ENCODE data around the gene PRKG1. TPM values are rescaled to one million over a fixed set of nuclear protein-coding genes. Genes with fewer than 3 reads are reported as not detected.

Gene PRKG1
- total and polyA plus RNA-seq, 2 donors (not counting 1 experiment from before 2014, with no cell fraction given), result not detected

DNA sequence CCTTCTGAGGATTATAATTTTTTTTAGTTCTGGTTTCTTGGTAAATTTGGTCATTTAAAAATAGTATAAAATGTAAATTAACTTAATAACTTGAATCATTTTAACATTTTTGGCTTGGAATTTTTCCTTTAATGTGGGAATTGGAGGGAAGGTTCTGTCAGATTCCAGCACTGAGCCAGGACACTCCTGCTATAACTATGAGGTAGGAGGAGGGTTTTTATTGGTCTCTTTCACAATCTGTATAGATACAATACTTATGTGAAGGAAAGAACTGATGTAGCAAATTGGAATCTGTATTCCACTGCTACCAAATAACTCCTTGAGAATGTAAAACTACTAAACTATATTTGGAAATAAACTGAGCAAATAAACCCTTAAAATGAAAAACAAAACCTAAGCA, 3.2 kb downstream of the PRKG1 start:
- intact Hi-C loops (cut with micrococcal nuclease), result no loop called here
- Histone ChIP-seq H3K9ac (ENCODE audit: low read length) (no peak overlapping the region), H3K9me3 (ENCODE audit: control extremely low read depth in 1 of 3, control insufficient read depth in 2 of 3, insufficient read depth in 1 of 3, low read length in 2 of 3) (peaks cover 0 to 8% (median 0%) of the 10 kb centered on the region in 3 donors), H4K20me1 (ENCODE audit: control insufficient read depth, insufficient read depth, low read length, poor library complexity, severe bottlenecking) (no peaks in the 10 kb centered on the region), H3K4me1 (ENCODE audit: control insufficient read depth in 2 of 2, insufficient read depth in 2 of 2, low read length in 2 of 2) (peaks cover 12 to 19% of the 10 kb centered on the region in 2 donors), H3K79me2 (ENCODE audit: control insufficient read depth, insufficient read depth, low read length) (no peaks in the 10 kb centered on the region), H3K4me2 (replicated peaks; ENCODE audit: low read depth, low read length, poor library complexity, severe bottlenecking) (no peak overlapping the region), H3K27me3 (replicated peaks in 1 of 4; ENCODE audit: control extremely low read depth in 1 of 4, control insufficient read depth in 3 of 4, insufficient read depth in 4 of 4, low read length in 3 of 4) (peaks cover 0 to 23% (median 13%) of the 10 kb centered on the region in 4 experiments), H2AFZ (ENCODE audit: insufficient read depth, low read depth, low read length, poor library complexity, severe bottlenecking) (no peak overlapping the region), H3K36me3 (replicated peaks in 1 of 2; ENCODE audit: control extremely low read depth in 1 of 2, control insufficient read depth in 1 of 2, extremely low read depth in 1 of 2, insufficient read depth in 2 of 2, low read length in 1 of 2) (no peaks in the 10 kb centered on the region), H3K27ac (ENCODE audit: low read length in 2 of 2) (no peak overlapping the region), H3K4me3 (ENCODE audit: control extremely low read depth in 1 of 5, extremely low read depth in 1 of 5, insufficient read depth in 1 of 5, low read depth in 2 of 5, low read length in 4 of 5) (no peak overlapping the region)
- DNase-seq, result no peak
- ChIA-PET CTCF (no interaction called here), POLR2A (no interaction called here)
- Mint-ChIP-seq H3K27me3 (peaks cover 59% of the 10 kb centered on the region), H3K4me3 (no peak overlapping the region), H3K9me3 (ENCODE audit: insufficient read depth) (no peaks in the 10 kb centered on the region), H3K27ac (no peak overlapping the region), H3K4me1 (peaks cover 18% of the 10 kb centered on the region)
- no peak for ATAC-seq (ENCODE audit: low read depth)
- TF ChIP-seq EZH2 (IDR thresholded peaks at IDR 0.05; ENCODE audit: borderline replicate concordance, insufficient read depth, low read depth, low read length, poor library complexity, severe bottlenecking), result no peak
- TF ChIP-seq, protein P1, sequence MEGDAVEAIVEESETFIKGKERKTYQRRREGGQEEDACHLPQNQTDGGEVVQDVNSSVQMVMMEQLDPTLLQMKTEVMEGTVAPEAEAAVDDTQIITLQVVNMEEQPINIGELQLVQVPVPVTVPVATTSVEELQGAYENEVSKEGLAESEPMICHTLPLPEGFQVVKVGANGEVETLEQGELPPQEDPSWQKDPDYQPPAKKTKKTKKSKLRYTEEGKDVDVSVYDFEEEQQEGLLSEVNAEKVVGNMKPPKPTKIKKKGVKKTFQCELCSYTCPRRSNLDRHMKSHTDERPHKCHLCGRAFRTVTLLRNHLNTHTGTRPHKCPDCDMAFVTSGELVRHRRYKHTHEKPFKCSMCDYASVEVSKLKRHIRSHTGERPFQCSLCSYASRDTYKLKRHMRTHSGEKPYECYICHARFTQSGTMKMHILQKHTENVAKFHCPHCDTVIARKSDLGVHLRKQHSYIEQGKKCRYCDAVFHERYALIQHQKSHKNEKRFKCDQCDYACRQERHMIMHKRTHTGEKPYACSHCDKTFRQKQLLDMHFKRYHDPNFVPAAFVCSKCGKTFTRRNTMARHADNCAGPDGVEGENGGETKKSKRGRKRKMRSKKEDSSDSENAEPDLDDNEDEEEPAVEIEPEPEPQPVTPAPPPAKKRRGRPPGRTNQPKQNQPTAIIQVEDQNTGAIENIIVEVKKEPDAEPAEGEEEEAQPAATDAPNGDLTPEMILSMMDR (IDR thresholded peaks at IDR 0.05), result no peak

DNA sequence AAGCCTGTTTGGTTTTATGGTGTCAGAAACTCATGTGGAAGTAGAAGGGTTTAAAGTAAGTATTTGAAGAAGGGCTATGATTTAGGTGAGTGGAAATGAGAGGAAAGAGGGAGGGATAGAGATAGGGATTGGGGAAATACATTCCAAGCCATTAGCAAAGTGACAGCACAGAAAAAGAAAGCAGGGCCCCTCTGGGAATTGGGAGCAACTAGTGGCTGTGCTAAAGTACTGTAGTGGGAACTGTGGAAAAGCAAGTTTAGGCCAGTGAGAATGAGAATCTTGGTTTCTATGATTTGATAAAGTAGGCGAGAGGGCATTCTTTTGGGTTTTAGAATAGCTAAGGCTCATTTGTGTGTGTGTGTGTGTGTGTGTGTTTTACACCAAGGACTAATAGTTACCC, 5.0 kb downstream of the PRKG1 start:
- ChIA-PET POLR2A (no interaction called here), CTCF (no interaction called here)
- Histone ChIP-seq H3K9ac (ENCODE audit: low read length) (no peak overlapping the region), H3K4me1 (ENCODE audit: control insufficient read depth in 2 of 2, insufficient read depth in 2 of 2, low read length in 2 of 2) (peaks cover 1 to 9% of the 10 kb centered on the region in 2 donors), H3K27me3 (replicated peaks in 1 of 4; ENCODE audit: control extremely low read depth in 1 of 4, control insufficient read depth in 3 of 4, insufficient read depth in 4 of 4, low read length in 3 of 4) (peaks cover 0 to 9% (median 4%) of the 10 kb centered on the region in 4 experiments), H3K27ac (ENCODE audit: low read length in 2 of 2) (no peak overlapping the region), H3K36me3 (replicated peaks in 1 of 2; ENCODE audit: control extremely low read depth in 1 of 2, control insufficient read depth in 1 of 2, extremely low read depth in 1 of 2, insufficient read depth in 2 of 2, low read length in 1 of 2) (no peaks in the 10 kb centered on the region), H3K4me2 (replicated peaks; ENCODE audit: low read depth, low read length, poor library complexity, severe bottlenecking) (no peak overlapping the region), H2AFZ (ENCODE audit: insufficient read depth, low read depth, low read length, poor library complexity, severe bottlenecking) (no peak overlapping the region), H3K79me2 (ENCODE audit: control insufficient read depth, insufficient read depth, low read length) (no peaks in the 10 kb centered on the region), H3K4me3 (ENCODE audit: control extremely low read depth in 1 of 5, extremely low read depth in 1 of 5, insufficient read depth in 1 of 5, low read depth in 2 of 5, low read length in 4 of 5) (no peak overlapping the region), H4K20me1 (ENCODE audit: control insufficient read depth, insufficient read depth, low read length, poor library complexity, severe bottlenecking) (no peaks in the 10 kb centered on the region), H3K9me3 (ENCODE audit: control extremely low read depth in 1 of 3, control insufficient read depth in 2 of 3, insufficient read depth in 1 of 3, low read length in 2 of 3) (peaks cover 0 to 6% (median 0%) of the 10 kb centered on the region in 3 donors)
- TF ChIP-seq EZH2 (IDR thresholded peaks at IDR 0.05; ENCODE audit: borderline replicate concordance, insufficient read depth, low read depth, low read length, poor library complexity, severe bottlenecking), result no peak
- TF ChIP-seq, protein P1 (IDR thresholded peaks at IDR 0.05), result no peak
- Mint-ChIP-seq H3K9me3 (ENCODE audit: insufficient read depth) (no peaks in the 10 kb centered on the region), H3K4me3 (no peak overlapping the region), H3K4me1 (peaks cover 9% of the 10 kb centered on the region), H3K27me3 (peaks cover 48% of the 10 kb centered on the region), H3K27ac (no peak overlapping the region)
- no CpG with 5 or more reads among the region's 1 CpG for WGBS (ENCODE audit: insufficient coverage)
- DNase-seq, result no peak
- intact Hi-C loops (cut with micrococcal nuclease), result no loop called here
- no peak for ATAC-seq (ENCODE audit: low read depth)

Data from B cell (primary cell).